ENCODE measurements around the gene SEMA4C. TPM values are rescaled to one million over a fixed set of nuclear protein-coding genes. Genes with fewer than 3 reads are reported as not detected.

SEMA4C gene
- polyA plus RNA-seq, 3 donors, result 0.08 to 5.7 (median 0.21) TPM

GRCh38 chr2:96885432-96886347 lies 15.8 kb upstream of the SEMA4C start:
- Histone ChIP-seq H2AFZ (ENCODE audit: insufficient read depth, low read depth, low read length, poor library complexity, severe bottlenecking) (no peak overlapping the region), H4K20me1 (ENCODE audit: insufficient read depth, low read length) (peaks cover 5% of the 10 kb centered on the region), H3K4me3 (replicated peaks in 1 of 3; ENCODE audit: low read depth in 2 of 3, low read length in 3 of 3) (no peak overlapping the region), H3K79me2 (ENCODE audit: insufficient read depth, low read length) (no peaks in the 10 kb centered on the region), H3K27ac (ENCODE audit: low read depth in 1 of 2, low read length in 2 of 2) (peak overlapping the region; percentile 7 to 69), H3K4me2 (replicated peaks; ENCODE audit: extremely low read depth, low read length, poor library complexity, severe bottlenecking) (peak overlapping the region; percentile 27), H3K36me3 (replicated peaks in 1 of 2; ENCODE audit: control insufficient read depth in 1 of 2, insufficient read depth in 2 of 2, low read length in 2 of 2) (no peaks in the 10 kb centered on the region), H3K4me1 (ENCODE audit: control insufficient read depth in 1 of 2, insufficient read depth in 2 of 2, low read length in 2 of 2) (peaks cover 45 to 48% of the 10 kb centered on the region in 2 donors), H3K9me3 (replicated peaks in 1 of 2; ENCODE audit: control insufficient read depth in 1 of 2, insufficient read depth in 1 of 2, low read length in 2 of 2) (no peaks in the 10 kb centered on the region), H3K9ac (ENCODE audit: insufficient read depth, low read length, poor library complexity, severe bottlenecking) (peak overlapping the region; percentile 20), H3K27me3 (ENCODE audit: control insufficient read depth in 2 of 2, insufficient read depth in 2 of 2, low read length in 2 of 2) (peaks cover 0 to 75% of the 10 kb centered on the region in 2 donors)
- TF ChIP-seq, protein P1, sequence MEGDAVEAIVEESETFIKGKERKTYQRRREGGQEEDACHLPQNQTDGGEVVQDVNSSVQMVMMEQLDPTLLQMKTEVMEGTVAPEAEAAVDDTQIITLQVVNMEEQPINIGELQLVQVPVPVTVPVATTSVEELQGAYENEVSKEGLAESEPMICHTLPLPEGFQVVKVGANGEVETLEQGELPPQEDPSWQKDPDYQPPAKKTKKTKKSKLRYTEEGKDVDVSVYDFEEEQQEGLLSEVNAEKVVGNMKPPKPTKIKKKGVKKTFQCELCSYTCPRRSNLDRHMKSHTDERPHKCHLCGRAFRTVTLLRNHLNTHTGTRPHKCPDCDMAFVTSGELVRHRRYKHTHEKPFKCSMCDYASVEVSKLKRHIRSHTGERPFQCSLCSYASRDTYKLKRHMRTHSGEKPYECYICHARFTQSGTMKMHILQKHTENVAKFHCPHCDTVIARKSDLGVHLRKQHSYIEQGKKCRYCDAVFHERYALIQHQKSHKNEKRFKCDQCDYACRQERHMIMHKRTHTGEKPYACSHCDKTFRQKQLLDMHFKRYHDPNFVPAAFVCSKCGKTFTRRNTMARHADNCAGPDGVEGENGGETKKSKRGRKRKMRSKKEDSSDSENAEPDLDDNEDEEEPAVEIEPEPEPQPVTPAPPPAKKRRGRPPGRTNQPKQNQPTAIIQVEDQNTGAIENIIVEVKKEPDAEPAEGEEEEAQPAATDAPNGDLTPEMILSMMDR (IDR thresholded peaks at IDR 0.05), result no peak
- Mint-ChIP-seq H3K4me3 (peak overlapping the region in 1 of 2 donors; percentile 82), H3K36me3 (peaks cover 3 to 9% of the 10 kb centered on the region in 2 donors), H3K27ac (peak overlapping the region; percentile 29 to 92 (median 86)), H3K27me3 (ENCODE audit: low read depth in 3 of 3) (peaks cover 73 to 95% (median 74%) of the 10 kb centered on the region in 3 donors), H3K9me3 (peaks cover 0 to 5% (median 0%) of the 10 kb centered on the region in 7 donors), H3K4me1 (peaks cover 33% of the 10 kb centered on the region)
- intact Hi-C loops (cut with micrococcal nuclease), result no loop called here
- 38% methylated on average over 17 of the region's 23 CpGs for WGBS (ENCODE audit: insufficient coverage)
- DNase-seq, result peak; percentile 91 to 98 (median 96)

GRCh38 chr2:96884299-96885094 lies 14.6 kb upstream of the SEMA4C start:
- peak overlapping the region in 1 of 2 donors; percentile 76 for H3K4me3 Mint-ChIP-seq
- H3K9me3 ChIP-seq (replicated peaks in 1 of 2; ENCODE audit: control insufficient read depth in 1 of 2, insufficient read depth in 1 of 2, low read length in 2 of 2), result no peaks in the 10 kb centered on the region
- intact Hi-C loops (cut with micrococcal nuclease), result no loop called here
- H3K4me3 ChIP-seq (replicated peaks in 1 of 3; ENCODE audit: low read depth in 2 of 3, low read length in 3 of 3), result no peak overlapping the region
- H3K9ac ChIP-seq (ENCODE audit: insufficient read depth, low read length, poor library complexity, severe bottlenecking), result no peak overlapping the region
- peaks cover 0 to 5% (median 0%) of the 10 kb centered on the region in 7 donors for H3K9me3 Mint-ChIP-seq
- TF ChIP-seq, protein P1 (IDR thresholded peaks at IDR 0.05), result no peak
- peaks cover 5% of the 10 kb centered on the region for H4K20me1 ChIP-seq (ENCODE audit: insufficient read depth, low read length)
- H2AFZ ChIP-seq (ENCODE audit: insufficient read depth, low read depth, low read length, poor library complexity, severe bottlenecking), result no peak overlapping the region
- no peak overlapping the region for H3K27ac ChIP-seq (ENCODE audit: low read depth in 1 of 2, low read length in 2 of 2)
- peaks cover 45 to 48% of the 10 kb centered on the region in 2 donors for H3K4me1 ChIP-seq (ENCODE audit: control insufficient read depth in 1 of 2, insufficient read depth in 2 of 2, low read length in 2 of 2)
- peaks cover 69 to 97% (median 71%) of the 10 kb centered on the region in 3 donors for H3K27me3 Mint-ChIP-seq (ENCODE audit: low read depth in 3 of 3)
- DNase-seq, result peak in 2 of 3 donors; percentile 34 to 47
- peaks cover 0 to 76% of the 10 kb centered on the region in 2 donors for H3K27me3 ChIP-seq (ENCODE audit: control insufficient read depth in 2 of 2, insufficient read depth in 2 of 2, low read length in 2 of 2)
- no peaks in the 10 kb centered on the region for H3K36me3 ChIP-seq (replicated peaks in 1 of 2; ENCODE audit: control insufficient read depth in 1 of 2, insufficient read depth in 2 of 2, low read length in 2 of 2)
- H3K79me2 ChIP-seq (ENCODE audit: insufficient read depth, low read length), result no peaks in the 10 kb centered on the region
- peak overlapping the region in 5 of 7 donors; percentile 56 to 89 (median 59) for H3K27ac Mint-ChIP-seq
- WGBS (ENCODE audit: insufficient coverage), result 89% methylated on average over 19 of the region's 19 CpGs
- H3K36me3 Mint-ChIP-seq, result peaks cover 3 to 9% of the 10 kb centered on the region in 2 donors
- H3K4me1 Mint-ChIP-seq, result peaks cover 33% of the 10 kb centered on the region
- H3K4me2 ChIP-seq (replicated peaks; ENCODE audit: extremely low read depth, low read length, poor library complexity, severe bottlenecking), result no peak overlapping the region

All from CD14-positive monocyte (primary cell).